Measurements from ENCODE around the gene FARSB. TPM values are rescaled to one million over a fixed set of nuclear protein-coding genes. Genes with fewer than 3 reads are reported as not detected.

The FARSB gene
- total RNA-seq, 6 experiments from 2014 or later: 6.2 to 14.2 (median 9.0) TPM

DNA sequence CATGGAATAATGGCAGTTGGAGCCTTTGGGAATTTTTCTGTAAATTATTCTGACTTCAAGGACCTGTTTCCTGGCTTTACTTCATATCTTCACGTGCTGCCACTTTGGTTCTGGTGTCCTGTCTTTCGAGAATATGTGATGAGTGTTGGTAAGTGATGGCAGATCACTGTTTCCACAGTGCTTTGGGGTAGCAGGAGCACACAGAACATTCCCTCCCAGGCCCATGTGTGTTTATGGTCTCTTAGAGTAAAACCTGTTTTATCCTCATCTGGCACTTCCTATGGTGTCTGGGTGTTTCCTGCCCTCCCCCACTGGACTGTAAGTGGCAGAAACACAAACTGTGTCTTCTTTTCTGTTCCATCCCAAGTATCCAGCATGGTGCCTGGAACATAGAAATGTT is 33.4 kb upstream of the FARSB start:
- Histone ChIP-seq H3K27me3 (no peaks in the 10 kb centered on the region), H3K4me3 (no peak overlapping the region), H3K36me3 (peaks cover 0 to 20% (median 0%) of the 10 kb centered on the region in 4 donors), H3K27ac (no peak overlapping the region), H3K4me1 (peaks cover 0 to 10% (median 0%) of the 10 kb centered on the region in 4 donors), H3K9me3 (no peaks in the 10 kb centered on the region)
- intact Hi-C loops (cut with DNase I): no loop called here
- ATAC-seq (no peak), DNase-seq (no peak)
- 47% methylated on average over 2 of the region's 2 CpGs for WGBS (ENCODE audit: insufficient coverage, low coverage, low lambda C conversion rate, missing lambda C conversion rate)
- TF ChIP-seq, protein P1, sequence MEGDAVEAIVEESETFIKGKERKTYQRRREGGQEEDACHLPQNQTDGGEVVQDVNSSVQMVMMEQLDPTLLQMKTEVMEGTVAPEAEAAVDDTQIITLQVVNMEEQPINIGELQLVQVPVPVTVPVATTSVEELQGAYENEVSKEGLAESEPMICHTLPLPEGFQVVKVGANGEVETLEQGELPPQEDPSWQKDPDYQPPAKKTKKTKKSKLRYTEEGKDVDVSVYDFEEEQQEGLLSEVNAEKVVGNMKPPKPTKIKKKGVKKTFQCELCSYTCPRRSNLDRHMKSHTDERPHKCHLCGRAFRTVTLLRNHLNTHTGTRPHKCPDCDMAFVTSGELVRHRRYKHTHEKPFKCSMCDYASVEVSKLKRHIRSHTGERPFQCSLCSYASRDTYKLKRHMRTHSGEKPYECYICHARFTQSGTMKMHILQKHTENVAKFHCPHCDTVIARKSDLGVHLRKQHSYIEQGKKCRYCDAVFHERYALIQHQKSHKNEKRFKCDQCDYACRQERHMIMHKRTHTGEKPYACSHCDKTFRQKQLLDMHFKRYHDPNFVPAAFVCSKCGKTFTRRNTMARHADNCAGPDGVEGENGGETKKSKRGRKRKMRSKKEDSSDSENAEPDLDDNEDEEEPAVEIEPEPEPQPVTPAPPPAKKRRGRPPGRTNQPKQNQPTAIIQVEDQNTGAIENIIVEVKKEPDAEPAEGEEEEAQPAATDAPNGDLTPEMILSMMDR (IDR thresholded peaks at IDR 0.05): no peak
- TF ChIP-seq POLR2A (IDR thresholded peaks at IDR 0.05): no peak

DNA sequence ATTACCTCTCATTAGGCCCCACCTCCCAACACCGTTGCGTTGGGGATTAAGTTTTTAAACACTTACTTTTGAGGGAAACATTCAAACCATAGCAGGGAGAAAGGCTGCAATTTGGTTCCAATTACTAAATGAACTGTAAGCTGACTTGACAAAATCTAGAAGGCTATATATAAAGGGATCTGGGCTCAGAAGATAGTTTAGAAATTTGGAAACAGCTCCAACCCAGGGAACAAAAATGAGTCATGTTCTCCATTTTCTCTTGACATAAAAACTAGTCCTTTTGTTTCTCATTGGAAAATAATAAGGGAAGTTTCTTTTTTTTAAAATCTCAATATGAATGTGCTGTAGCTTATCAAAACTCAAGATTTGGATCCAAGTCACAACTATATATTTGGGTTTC is 33.0 kb upstream of the FARSB start:
- 78% methylated on average over 2 of the region's 2 CpGs for WGBS (ENCODE audit: insufficient coverage, low coverage, low lambda C conversion rate, missing lambda C conversion rate)

DNA sequence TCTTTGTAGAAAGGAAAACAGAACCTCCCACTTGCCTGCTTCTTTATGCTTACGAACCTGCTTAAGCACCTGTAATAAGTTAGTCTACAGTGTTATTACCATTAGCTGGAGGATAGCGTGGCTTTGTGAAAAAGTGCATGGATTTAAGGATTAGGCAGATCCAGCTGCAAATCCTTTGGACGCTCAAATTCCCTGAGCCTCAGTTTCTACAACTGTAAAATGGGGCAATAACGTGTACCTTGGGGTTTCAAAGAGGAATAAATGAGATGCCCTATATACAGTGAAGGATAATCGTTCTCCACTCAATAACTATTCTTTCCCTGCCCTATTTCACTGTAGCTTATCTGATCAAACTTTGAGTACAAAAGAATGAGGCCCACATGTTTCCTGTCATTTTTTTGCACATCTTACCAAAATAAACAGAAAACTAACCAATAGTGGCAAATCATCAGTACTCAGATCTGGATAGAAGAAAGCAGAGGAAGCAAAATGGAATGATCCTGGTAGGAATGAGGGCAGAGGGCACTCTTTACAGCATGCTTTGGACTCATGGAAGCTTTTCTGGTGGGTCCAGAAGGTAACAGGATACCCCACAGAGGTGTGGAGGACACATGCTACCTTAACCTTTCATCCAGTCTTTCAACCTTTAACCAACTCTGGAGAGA is 30.3 kb upstream of the FARSB start:
- H3K27me3 ChIP-seq: no peaks in the 10 kb centered on the region
- H3K4me1 ChIP-seq: peaks cover 0 to 26% (median 0%) of the 10 kb centered on the region in 4 donors
- intact Hi-C loops (cut with DNase I): no loop called here
- peak in 2 of 4 donors; percentile 18 to 31 for ATAC-seq
- DNase-seq: no peak
- TF ChIP-seq POLR2A (IDR thresholded peaks at IDR 0.05): no peak
- TF ChIP-seq, protein P1 (IDR thresholded peaks at IDR 0.05): no peak
- 59% methylated on average over 5 of the region's 5 CpGs for WGBS (ENCODE audit: insufficient coverage, low coverage, low lambda C conversion rate, missing lambda C conversion rate)
- H3K4me3 ChIP-seq: no peak overlapping the region
- H3K27ac ChIP-seq: no peak overlapping the region
- H3K36me3 ChIP-seq: peaks cover 0 to 8% (median 0%) of the 10 kb centered on the region in 4 donors
- no peaks in the 10 kb centered on the region for H3K9me3 ChIP-seq

More for the DNA sequence above, 33.0 kb upstream of the FARSB start:
- Histone ChIP-seq H3K27me3 (no peaks in the 10 kb centered on the region), H3K27ac (no peak overlapping the region), H3K4me3 (no peak overlapping the region), H3K36me3 (peaks cover 0 to 17% (median 0%) of the 10 kb centered on the region in 4 donors), H3K4me1 (peaks cover 0 to 14% (median 0%) of the 10 kb centered on the region in 4 donors), H3K9me3 (no peaks in the 10 kb centered on the region)
- intact Hi-C loops (cut with DNase I): no loop called here
- no peak for TF ChIP-seq POLR2A (IDR thresholded peaks at IDR 0.05)
- TF ChIP-seq, protein P1 (IDR thresholded peaks at IDR 0.05): no peak
- ATAC-seq (no peak), DNase-seq (no peak)

DNA sequence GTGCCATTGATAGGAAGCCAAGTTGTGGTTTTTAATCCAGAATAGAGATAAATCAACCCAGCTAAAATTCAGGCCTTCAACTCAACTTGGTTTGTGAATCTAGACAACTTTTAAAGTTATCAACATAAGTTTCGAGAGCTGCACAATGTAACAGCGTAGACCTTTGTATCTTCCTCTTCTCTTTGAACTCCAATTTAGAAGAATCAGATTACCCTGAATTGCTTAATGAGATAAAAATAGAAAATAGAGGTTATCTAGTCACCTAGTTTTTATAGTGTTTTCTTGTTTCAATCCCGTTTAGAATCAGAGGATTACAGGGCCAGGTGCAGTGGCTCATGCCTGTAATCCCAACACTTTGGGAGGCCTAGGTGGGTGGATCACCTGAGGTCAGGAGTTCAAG is 27.9 kb upstream of the FARSB start:
- TF ChIP-seq, protein P1 (IDR thresholded peaks at IDR 0.05): no peak
- no peak for TF ChIP-seq POLR2A (IDR thresholded peaks at IDR 0.05)
- DNase-seq (no peak), ATAC-seq (peak in 3 of 4 donors; percentile 38 to 60 (median 50))
- peaks cover 0 to 7% (median 0%) of the 10 kb centered on the region in 4 donors for H3K36me3 ChIP-seq
- peaks cover 0 to 26% (median 0%) of the 10 kb centered on the region in 4 donors for H3K4me1 ChIP-seq
- no peaks in the 10 kb centered on the region for H3K9me3 ChIP-seq
- H3K4me3 ChIP-seq: no peak overlapping the region
- WGBS (ENCODE audit: insufficient coverage, low coverage, low lambda C conversion rate, missing lambda C conversion rate): 20% methylated on average over 3 of the region's 3 CpGs
- H3K27ac ChIP-seq: no peak overlapping the region
- H3K27me3 ChIP-seq: no peaks in the 10 kb centered on the region
- intact Hi-C loops (cut with DNase I): no loop called here
